NCI-H2196 (cell line): ENCODE data around the gene GCNA.
A peak's percentile ranks its signal among the peaks of the same experiment; 100 is the strongest.
"Not testable (repeated sequence)": the region's sequence is repeated elsewhere in the genome, so short reads cannot be mapped to it uniquely, and the experiment has no call there.

Experiments
- DNase-seq: peaks from one replicate; lab custom pipeline; 2025; ENCODE audit not compliant: unreplicated experiment; lab: John Stamatoyannopoulos, UW

The GCNA gene

DNA sequence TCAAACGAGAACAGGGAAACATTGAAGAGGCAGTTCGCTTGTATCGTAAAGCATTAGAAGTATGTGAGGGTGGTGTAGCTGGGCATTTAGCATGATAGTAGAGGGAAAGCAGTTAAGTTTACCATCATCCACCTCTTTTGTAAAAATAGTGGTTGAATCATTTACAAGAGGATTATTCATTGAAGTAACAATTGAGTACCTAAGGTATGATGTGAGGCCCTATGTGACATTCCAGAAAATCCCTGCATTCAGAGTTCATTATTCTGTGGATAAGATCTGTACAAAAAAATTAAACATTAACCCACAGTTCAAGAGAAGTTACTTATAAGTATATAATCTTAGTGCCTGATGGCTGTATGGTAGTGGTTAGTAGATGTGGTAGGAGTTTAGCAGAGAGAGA is 22.2 kb upstream of the GCNA start:
- no peak for DNase-seq

DNA sequence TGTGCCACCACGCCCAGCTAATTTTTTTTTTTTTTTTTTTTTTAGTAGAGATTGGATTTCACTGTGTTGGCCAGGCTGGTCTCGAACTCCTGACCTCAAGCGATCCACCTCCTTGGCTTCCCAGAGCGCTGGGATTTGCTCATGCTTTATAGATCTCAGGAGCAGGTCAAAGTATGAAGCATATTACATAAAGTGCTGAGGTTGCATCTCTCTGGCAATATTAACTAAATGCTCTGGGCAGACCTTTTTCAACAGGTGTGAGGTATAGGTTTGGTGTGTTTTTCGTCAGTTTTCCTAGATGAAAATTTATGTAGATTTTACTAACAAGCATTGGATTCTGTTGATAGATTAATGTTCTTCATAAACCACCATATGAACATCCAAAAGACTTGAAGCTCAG is 19.3 kb upstream of the GCNA start:
- DNase-seq, result no peak

DNA sequence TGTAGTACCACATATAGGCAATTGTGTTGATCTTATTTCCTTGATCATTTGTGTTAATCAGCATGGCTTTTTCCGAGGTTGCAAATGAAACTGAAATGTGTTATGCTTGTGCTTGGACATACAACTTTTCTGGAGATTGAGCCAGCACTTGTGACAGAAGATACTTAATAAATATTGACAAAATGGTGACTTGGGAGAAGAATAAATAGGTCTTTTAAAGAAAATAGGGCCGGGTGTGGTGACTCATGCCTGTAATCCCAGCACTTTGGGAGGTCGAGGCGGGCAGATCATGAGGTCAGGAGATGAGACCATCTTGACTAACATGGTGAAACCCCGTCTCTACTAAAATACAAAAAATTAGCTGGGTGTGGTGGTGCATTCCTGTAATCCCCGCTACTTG is 18.5 kb upstream of the GCNA start:
- DNase-seq, result not testable (repeated sequence)

DNA sequence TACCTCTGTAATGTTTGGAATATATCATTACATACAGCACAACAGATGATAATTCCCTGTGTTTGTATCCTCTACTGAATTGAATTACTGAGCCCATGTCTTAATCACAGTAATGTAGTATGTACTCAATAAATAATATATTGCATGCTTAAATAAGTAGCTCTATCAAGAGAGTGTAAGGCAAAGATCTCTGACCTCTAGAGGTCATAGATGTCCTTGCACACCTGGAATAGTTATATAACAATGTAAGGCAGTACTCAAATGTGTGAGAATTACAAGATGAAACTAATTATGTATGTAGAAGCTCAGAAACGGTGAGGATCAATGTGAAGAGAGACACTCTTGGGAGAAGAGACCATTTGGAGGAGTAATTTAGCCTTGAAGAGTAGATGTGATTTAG is 14.3 kb upstream of the GCNA start:
- no peak for DNase-seq

DNA sequence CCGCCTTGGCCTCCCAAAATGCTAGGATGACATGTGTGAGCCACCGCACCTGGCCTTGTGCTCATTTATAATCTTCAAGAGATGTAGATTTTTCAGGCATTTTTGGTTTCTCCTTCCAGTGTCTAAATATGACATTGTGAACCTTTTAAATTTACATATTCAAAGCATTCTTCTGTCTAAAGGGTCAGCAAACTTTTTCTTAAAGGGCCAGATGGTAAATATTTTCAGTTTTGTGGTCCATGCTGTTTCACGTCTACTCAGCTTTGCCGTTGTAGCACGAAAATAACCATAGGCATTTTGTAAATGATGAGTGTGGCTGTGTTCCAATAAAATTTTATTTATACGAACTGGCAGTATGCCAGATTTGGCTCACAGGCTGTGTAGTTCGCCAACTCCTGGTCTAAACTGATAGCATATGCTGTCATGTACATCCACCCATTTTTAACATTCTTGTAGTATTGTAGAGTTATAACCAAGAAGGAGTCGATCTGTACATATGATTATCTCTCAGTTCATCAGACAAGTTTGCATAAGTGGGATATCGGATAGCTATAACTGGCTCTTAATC is 12.7 kb upstream of the GCNA start:
- DNase-seq, result no peak

DNA sequence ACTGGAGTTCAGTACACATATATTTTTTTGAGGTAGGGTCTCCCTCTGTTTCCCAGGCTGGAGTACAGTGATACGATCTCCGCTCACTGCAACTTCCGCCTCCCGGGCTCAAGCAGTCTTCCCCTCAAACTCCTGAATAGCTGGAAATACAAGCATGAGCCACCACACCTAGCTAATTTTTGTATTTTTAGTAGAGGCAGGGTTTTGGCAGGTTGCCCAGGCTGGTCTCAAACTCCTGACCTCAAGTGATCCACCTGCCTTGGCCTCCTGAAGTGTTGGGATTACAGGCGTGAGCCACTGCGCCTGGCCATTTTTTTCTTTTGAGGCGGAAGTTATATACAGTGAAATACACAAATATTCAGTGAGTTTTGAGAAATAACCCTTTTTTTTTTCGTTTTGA is 6.8 kb upstream of the GCNA start:
- DNase-seq, result peak; percentile 3

DNA sequence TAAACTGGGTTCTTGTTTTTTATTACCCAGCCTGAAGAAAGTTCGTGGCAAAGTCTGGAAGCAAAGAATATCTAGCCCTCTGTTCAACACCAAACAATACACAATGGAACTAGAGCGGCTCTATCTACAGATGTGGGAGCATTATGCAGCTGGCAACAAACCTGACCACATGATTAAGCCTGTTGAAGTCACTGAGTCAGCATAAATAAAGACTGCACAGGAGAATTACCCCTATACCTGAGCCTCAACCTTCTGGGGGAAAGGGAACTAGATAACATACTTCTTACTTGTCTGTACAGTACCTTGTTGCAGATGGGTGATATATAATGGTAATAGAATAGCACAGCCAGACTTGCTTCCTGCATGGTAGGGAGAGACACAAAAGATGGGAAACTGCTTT is 4.6 kb upstream of the GCNA start:
- no peak for DNase-seq

DNA sequence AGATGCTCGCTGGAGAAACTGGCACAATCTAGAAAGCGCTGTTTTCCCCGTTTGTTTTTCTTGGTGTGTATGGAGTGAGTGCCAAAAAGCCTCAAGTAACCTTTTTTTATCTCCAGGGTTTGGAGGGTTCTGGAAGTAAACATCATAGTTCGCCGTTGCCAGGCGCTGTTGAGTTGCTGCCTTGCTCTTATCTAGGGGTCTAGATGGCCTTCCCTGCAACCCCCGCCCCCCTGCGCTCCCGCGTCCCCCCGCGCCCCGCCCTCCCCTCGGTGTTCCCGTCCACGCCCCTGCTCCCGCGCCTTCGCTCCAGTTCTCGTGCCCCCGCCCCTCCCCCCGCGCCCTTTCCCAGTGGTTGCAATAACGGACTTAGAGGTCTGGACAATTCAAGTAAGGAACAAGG is 555 bp upstream of the GCNA start:
- DNase-seq, result no peak

DNA sequence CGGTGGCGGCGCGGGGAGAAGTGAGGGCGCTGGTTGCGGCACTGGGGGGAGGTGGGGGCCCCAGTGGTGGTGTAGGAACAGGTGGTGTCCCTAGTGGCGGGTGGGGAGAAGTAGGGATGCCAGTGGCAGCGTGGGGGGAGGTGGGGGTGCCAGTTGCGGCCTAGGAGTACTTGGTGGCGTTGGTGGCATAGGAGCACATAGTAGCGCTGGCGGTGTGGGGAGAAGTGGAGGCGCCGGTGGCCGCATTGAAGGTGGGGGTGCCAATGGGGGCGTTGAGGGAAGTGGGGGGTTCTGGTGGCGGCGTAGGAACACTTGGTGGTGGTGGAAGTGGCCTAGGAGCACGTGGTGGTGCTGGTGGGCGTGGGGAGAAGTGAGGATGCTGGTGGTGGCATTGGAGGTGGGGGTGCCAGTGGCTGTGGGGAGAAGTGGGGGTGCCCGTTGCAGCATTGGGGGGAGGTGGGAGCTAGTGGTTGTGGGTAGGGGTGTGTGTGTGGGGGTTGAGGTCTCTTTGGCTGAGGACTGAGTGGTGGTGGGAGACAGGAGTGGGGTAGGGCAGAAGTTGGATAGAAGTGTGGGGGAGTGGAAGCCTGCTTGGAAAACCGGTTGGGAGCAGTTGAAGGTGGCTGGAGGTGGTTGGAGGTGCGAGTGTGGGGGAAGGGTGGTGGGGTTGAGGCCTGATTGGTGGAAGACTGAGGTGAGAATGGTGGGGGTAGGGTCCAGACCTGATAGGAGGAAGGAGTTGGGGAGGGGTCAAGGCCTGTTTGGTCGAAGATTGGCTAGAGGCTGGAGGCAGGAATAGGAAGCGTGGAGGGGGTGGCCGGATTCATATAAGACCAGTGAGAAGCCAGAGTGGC is 1.1 kb downstream of the GCNA start:
- no peak for DNase-seq

DNA sequence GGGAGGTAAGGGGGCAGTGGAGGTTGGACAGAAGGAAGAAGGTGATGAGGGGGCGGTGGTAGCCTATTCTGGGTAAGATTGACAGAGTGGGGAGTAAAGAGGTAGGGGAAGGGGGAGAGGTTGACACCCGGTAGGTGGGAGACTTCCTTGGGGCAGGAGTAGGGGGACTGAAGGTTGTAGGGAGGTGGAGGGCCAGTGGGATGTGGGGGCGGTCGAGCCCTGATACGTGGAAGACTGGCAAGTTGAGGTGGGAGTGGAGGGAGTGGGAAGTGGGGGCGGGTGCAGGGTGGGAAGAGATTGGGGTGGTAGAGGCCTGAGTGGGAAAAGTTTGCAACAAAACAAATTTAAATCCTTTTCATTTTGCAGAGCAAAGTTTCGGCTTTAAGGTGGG is 1.7 kb downstream of the GCNA start:
- DNase-seq, result no peak

DNA sequence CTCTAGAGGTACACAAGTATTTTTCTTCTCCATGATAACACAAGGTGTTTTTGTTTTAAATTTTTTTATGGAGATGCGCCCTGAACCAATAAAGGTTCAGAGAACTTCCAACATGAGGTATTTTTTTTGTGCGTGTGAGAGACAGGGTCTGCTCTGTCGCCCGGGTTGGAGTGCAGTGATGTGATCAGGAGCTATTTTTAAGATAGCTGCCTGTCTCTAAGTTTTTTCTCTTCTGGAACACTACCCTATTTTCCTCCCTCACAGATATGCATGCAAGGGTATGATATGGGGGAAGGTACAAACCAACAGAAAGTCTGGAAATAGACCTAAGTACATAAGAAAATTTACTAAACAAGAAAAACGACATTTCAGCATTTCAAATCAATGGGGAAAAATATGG is 3.0 kb downstream of the GCNA start:
- DNase-seq, result no peak

DNA sequence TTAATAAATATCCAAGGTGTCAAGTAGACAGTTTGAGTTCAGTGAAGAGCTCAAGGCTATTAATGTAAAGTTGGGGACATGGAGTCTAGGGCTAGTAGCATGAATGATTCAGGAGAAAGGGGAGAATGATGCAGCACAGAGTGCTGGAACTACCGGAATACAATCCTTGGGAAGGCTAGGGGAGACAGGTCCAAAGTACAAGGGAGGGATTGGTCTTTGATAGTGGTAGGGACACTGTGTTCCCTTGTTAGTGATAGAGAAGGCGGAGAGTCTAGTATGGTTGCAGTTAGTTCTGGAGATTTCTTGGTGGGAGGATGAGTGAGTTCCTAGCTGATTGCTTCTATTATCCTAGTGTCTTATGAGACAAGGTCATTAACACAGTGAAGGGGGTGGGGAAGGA is 8.7 kb downstream of the GCNA start:
- no peak for DNase-seq

DNA sequence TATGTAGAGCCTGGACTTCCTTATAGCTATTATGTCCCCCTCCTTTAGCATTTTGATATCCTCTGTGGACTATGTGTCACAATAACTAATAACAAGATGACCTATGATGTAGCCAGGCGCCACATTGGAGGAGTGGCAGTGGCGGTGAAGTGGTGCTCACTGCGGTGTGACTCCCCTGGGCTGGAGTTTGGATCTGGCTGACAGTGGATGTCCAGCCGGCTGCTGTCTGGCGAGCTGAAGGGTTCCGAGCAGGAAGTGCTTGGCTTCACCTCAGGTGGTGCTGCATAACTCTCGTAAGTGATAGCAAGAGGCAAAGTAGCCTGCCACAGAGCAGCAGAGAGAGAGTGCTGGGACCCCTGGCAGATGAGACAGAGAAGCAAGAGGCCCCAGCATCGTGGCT is 15.0 kb downstream of the GCNA start:
- DNase-seq, result not testable (repeated sequence)

DNA sequence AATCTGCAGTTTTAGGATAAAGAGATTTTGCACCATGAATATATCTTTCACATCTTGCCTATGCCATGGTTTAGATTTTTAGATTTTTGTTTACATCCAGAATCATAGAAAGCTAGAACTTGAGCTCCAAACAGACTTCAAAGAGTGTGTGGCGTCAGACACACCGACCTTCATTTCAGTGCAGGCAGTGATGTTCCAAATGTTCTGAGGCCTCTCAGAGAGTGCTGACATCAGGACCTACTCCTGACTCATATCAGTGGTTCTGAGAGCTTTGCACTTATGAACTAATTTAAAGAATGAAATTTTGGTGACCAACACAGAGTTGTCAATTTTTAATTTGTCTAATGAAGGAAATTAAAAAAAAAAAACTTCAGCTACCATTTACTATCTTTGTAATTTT is 21.7 kb downstream of the GCNA start:
- no peak for DNase-seq

DNA sequence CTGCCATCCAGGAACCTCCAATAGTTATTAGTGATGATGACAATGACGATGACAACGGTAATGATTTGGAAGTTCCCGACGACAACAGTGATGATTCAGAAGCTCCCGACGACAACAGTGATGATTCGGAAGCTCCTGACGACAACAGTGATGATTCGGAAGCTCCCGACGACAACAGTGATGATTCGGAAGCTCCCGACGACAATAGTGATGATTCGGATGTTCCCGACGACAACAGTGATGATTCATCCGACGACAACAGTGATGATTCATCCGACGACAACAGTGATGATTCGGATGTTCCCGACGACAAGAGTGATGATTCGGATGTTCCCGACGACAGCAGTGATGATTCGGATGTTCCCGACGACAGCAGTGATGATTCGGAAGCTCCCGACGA is 25.4 kb downstream of the GCNA start:
- DNase-seq, result no peak

DNA sequence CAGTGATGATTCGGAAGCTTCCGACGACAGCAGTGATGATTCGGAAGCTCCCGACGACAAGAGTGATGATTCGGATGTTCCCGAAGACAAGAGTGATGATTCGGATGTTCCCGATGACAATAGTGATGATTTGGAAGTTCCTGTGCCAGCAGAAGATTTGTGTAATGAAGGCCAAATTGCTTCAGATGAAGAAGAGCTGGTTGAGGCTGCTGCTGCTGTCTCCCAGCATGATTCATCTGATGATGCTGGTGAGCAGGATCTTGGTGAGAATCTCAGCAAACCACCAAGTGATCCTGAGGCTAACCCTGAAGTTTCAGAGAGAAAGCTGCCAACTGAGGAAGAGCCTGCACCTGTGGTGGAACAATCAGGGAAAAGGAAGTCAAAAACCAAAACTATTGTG is 25.9 kb downstream of the GCNA start:
- DNase-seq, result no peak

DNA sequence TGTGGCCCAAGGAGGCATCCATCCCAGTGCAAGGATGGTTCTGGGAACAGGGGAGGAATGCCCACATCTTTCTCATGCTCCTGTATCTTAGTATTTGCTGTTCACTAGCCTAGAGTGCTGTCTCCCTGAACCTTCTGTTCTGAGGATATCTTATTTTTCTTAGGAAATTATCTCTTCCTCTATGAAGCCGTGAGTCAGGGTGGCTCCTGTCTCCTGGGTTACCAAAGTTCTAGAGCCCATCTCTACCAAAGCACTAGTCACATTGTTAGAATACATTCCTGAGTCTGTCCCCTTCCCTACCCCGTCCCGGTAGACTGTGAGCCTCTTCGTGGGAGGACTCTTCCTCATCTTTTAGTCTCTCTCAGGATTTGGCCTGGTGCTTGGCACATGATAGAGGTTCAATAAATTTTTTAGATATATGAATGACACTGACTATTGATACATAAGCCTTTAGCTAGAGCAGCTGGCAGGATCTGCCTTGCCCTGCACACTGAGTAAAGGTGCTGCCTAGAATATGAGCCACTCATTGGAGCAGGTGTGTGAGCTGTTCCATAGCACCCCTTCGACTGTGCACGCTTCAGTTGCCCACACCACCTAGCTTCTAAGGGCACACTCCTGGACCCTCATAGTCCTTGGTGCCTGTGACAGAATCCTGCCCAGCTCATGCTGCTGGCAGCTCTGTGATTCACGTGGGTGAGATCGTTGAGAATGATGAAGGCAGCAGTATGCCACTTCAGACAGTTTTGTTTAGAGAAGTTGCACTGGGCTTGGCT is 26.7 kb downstream of the GCNA start:
- DNase-seq, result no peak

DNA sequence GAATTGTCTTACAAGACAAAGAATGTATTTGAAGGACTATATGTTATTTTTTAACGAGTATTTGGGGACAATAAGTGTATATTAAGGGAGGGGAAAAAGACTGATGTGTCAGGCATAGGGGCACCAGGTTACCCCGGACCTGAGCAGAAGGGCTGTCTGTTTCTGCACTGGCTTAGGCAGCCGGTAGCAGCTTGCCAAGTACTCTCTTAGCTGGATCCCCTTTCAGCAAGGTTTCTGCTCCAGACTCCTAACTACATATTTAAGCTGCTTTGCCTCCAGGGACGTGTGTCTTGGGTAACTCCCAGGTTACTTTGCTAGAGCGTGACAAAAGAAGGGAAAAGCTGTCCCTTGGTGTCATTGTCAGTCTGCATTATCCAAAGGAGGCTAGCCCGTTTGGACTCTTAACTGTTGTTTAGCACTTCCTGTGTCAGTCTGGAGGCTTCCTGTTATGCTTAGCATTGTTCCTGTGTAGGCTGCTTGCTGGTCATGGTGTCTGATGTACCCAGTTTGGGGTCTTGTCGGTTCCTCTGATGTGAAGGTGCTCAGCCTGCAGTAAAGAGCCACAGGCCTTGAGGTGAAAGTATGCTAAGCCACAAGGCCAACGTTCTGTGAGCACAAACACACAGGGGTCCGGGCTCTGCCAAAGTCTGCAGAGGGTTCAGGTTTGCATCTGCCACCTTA is 28.4 kb downstream of the GCNA start:
- no peak for DNase-seq

DNA sequence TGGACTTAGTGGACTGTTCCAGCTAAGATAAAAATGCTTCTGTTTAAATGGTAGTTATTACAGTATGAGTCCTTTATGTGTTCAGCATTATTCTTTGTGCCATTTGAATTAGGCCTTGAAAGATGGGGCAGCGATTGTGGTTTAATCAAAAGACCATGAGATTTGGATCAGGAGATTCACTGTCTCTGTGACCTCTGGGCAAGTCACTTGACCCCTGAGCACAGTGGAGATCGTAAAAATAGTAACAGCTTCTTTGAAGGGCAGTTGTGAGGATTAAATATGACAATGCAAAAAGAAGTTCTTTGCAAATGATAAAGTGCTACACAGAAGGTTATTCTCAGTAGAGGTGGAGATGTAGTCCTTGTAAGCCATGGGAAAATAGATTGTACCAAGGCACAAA is 29.3 kb downstream of the GCNA start:
- DNase-seq, result no peak

DNA sequence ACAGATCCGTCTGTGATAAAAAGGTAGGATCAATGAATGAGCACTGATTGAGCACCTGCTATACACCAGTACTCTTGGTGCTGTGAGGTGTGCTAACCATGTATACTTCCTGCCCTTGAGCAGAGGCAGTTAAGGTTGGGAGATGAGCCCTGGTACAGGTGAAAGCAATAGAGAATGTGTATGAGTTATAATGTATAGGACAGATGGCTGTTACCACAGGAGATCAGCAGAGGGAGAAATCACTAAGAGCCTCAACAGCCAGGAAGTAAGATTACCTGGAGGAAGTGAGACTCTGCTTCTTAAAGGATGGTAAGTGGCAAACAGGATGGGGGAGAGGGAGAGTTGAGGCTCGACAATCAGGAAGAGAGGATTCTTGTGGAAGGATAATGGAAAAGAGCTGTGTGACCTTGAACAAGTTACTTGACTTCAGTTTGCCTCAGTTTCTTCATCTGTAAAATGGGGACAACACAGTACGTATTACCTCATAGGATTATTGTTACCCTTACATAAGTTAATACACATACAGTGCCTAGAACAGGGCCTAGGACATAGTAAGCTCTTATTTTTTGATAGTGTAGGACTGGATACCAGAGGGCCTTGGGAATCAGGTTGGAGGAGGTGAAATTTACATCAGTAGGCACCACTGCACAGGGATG is 31.0 kb downstream of the GCNA start:
- DNase-seq, result no peak

DNA sequence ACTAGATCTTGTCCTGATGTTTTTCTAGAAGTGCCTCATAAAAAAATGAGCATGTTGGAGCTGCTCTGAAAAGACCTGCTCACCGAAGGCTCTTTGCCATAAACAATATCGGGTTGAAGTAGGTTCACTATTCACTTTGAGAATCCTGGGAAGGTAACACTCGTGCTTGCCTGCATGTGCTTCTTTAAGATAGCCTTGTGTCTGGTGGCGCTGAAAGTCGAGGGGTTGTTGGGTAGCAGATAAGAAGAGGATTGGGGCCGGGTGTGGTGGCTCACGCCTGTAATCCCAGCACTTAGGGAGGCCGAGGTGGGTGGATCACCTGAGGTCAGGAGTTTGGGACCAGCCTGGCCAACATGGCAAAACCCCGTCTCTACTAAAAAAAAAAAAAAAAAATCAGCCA is 33.5 kb downstream of the GCNA start:
- DNase-seq, result not testable (repeated sequence)
